Sigmoid colon (tissue), 4 donors: Measurements from ENCODE around the gene IGSF10.

Experiments used
- EP300 ChIP-seq, 4 donors: sonication (generic); formaldehyde crosslinking; IDR thresholded peaks; one replicate each; pipeline ENCODE4 v1.6.1; 2017; ENCODE audit warnings: antibody characterized with exemption in 4 of 4
- POLR2A ChIP-seq, 2 donors: fragments of 450-650 bp; IDR thresholded peaks; one replicate each; pipeline ENCODE4 v1.6.1; 2016; ENCODE audit warnings: antibody characterized with exemption in 2 of 2, mild to moderate bottlenecking in 2 of 2, moderate library complexity in 2 of 2
- POLR2AphosphoS5 ChIP-seq, 4 donors: sonication (generic); formaldehyde crosslinking; IDR thresholded peaks; one replicate each; pipeline ENCODE4 v1.6.1; 2017; ENCODE audit warnings: antibody characterized with exemption in 4 of 4
- TF ChIP-seq, protein P1 (sequence below), 4 experiments: fragments of 450-650 bp in 3 of 4; fragments of 200-600 bp in 1 of 4; IDR thresholded peaks; one replicate each; pipeline ENCODE4 v1.5.1; 2016 to 2019; ENCODE audit warnings: antibody characterized with exemption in 4 of 4, mild to moderate bottlenecking in 3 of 4, moderate library complexity in 2 of 4

DNA sequence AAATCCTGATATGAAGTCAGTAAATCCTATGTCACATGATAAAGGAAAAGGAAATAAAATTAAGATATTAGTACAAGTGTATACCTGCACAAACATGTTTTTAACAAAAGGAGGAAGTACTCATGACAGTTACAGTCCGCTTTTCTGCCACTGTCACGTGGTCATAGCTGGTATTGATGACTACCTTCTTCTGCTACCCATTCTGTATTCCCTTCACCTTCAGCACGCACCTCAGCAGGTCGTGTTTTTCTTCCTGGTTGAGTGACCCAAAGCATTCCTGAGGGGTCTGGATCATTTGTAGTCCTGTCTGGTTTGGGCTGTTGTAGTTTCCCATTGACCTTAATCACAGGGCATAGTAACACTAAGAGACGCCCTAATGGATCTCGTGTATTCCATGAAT, 41.1 kb downstream of the IGSF10 start:
- TF ChIP-seq, protein P1, sequence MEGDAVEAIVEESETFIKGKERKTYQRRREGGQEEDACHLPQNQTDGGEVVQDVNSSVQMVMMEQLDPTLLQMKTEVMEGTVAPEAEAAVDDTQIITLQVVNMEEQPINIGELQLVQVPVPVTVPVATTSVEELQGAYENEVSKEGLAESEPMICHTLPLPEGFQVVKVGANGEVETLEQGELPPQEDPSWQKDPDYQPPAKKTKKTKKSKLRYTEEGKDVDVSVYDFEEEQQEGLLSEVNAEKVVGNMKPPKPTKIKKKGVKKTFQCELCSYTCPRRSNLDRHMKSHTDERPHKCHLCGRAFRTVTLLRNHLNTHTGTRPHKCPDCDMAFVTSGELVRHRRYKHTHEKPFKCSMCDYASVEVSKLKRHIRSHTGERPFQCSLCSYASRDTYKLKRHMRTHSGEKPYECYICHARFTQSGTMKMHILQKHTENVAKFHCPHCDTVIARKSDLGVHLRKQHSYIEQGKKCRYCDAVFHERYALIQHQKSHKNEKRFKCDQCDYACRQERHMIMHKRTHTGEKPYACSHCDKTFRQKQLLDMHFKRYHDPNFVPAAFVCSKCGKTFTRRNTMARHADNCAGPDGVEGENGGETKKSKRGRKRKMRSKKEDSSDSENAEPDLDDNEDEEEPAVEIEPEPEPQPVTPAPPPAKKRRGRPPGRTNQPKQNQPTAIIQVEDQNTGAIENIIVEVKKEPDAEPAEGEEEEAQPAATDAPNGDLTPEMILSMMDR (IDR thresholded peaks at IDR 0.05): no peak
- no peak for TF ChIP-seq POLR2A (IDR thresholded peaks at IDR 0.05)
- no peak for TF ChIP-seq EP300 (IDR thresholded peaks at IDR 0.05)
- TF ChIP-seq POLR2AphosphoS5 (IDR thresholded peaks at IDR 0.05): no peak
